ENCODE measurements around the gene EFCAB9. TPM values are rescaled to one million over a fixed set of nuclear protein-coding genes. Genes with fewer than 3 reads are reported as not detected.

Gene EFCAB9
- polyA plus RNA-seq, 3 donors = not detected

DNA sequence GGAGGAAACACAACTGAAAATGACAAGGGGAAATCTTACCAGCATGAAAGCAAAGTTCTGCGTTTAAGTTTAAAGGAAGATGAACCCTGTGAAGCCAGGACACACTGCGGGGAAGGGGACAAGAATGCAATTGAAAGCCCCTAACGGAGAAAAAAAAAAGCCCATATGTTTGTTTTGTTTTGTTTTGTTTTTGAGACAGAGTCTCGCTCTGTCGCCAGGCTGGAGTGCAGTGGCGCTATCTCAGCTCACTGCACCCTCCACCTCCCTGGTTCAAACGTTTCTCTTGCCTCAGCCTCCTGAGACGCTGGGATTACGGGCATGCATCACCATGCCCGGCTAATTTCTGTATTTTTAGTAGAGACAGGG, 8.9 kb upstream of the EFCAB9 start:
- Histone ChIP-seq H3K27me3 (ENCODE audit: control insufficient read depth in 2 of 2, insufficient read depth in 2 of 2, low read length in 2 of 2) (no peaks in the 10 kb centered on the region), H3K9ac (ENCODE audit: insufficient read depth, low read length, poor library complexity, severe bottlenecking) (peak overlapping the region; percentile 100), H4K20me1 (ENCODE audit: insufficient read depth, low read length) (peaks cover 82% of the 10 kb centered on the region), H3K4me3 (replicated peaks in 1 of 3; ENCODE audit: low read depth in 2 of 3, low read length in 3 of 3) (peak overlapping the region; percentile 84 to 97 (median 85)), H3K9me3 (replicated peaks in 1 of 2; ENCODE audit: control insufficient read depth in 1 of 2, insufficient read depth in 1 of 2, low read length in 2 of 2) (no peaks in the 10 kb centered on the region), H3K36me3 (replicated peaks in 1 of 2; ENCODE audit: control insufficient read depth in 1 of 2, insufficient read depth in 2 of 2, low read length in 2 of 2) (peaks cover 9 to 30% of the 10 kb centered on the region in 2 donors), H2AFZ (ENCODE audit: insufficient read depth, low read depth, low read length, poor library complexity, severe bottlenecking) (no peak overlapping the region), H3K79me2 (ENCODE audit: insufficient read depth, low read length) (peaks cover 78% of the 10 kb centered on the region), H3K4me1 (ENCODE audit: control insufficient read depth in 1 of 2, insufficient read depth in 2 of 2, low read length in 2 of 2) (peaks cover 54 to 70% of the 10 kb centered on the region in 2 donors), H3K27ac (ENCODE audit: low read depth in 1 of 2, low read length in 2 of 2) (peak overlapping the region; percentile 97), H3K4me2 (replicated peaks; ENCODE audit: extremely low read depth, low read length, poor library complexity, severe bottlenecking) (peak overlapping the region; percentile 80)
- no peak for DNase-seq
- intact Hi-C loops (cut with micrococcal nuclease) = loop anchor here (1.0 to 5.0 kb wide), 5 partner anchors 8 to 97 kb away; partner anchors contain the start of gene UBTD2 (in 2 of the 2)
- no peaks in the 10 kb centered on the region for H3K9me3 Mint-ChIP-seq
- WGBS (ENCODE audit: insufficient coverage) = 13% methylated on average over 3 of the region's 10 CpGs
- H3K27me3 Mint-ChIP-seq (ENCODE audit: low read depth in 3 of 3) = peaks cover 0 to 4% (median 1%) of the 10 kb centered on the region in 3 donors
- peaks cover 55% of the 10 kb centered on the region for H3K4me1 Mint-ChIP-seq
- H3K27ac Mint-ChIP-seq = peak overlapping the region; percentile 94 to 100 (median 99)
- peak overlapping the region; percentile 99 to 100 for H3K4me3 Mint-ChIP-seq
- peaks cover 38 to 58% of the 10 kb centered on the region in 2 donors for H3K36me3 Mint-ChIP-seq
- TF ChIP-seq CTCF (IDR thresholded peaks at IDR 0.05) = no peak

GRCh38 chr5:172186114-172186695, 7.8 kb upstream of the EFCAB9 start:
- Mint-ChIP-seq H3K9me3 (no peaks in the 10 kb centered on the region), H3K27me3 (ENCODE audit: low read depth in 3 of 3) (peaks cover 0 to 4% (median 1%) of the 10 kb centered on the region in 3 donors), H3K27ac (peak overlapping the region; percentile 94 to 100 (median 99)), H3K36me3 (peaks cover 32 to 51% of the 10 kb centered on the region in 2 donors), H3K4me3 (peak overlapping the region; percentile 99 to 100), H3K4me1 (peaks cover 44% of the 10 kb centered on the region)
- peak overlapping the region; percentile 80 for H3K4me2 ChIP-seq (replicated peaks; ENCODE audit: extremely low read depth, low read length, poor library complexity, severe bottlenecking)
- H3K4me1 ChIP-seq (ENCODE audit: control insufficient read depth in 1 of 2, insufficient read depth in 2 of 2, low read length in 2 of 2) = peaks cover 43 to 59% of the 10 kb centered on the region in 2 donors
- H4K20me1 ChIP-seq (ENCODE audit: insufficient read depth, low read length) = peaks cover 71% of the 10 kb centered on the region
- no peaks in the 10 kb centered on the region for H3K9me3 ChIP-seq (replicated peaks in 1 of 2; ENCODE audit: control insufficient read depth in 1 of 2, insufficient read depth in 1 of 2, low read length in 2 of 2)
- peak overlapping the region; percentile 84 to 97 (median 85) for H3K4me3 ChIP-seq (replicated peaks in 1 of 3; ENCODE audit: low read depth in 2 of 3, low read length in 3 of 3)
- H3K27ac ChIP-seq (ENCODE audit: low read depth in 1 of 2, low read length in 2 of 2) = peak overlapping the region; percentile 97
- H3K9ac ChIP-seq (ENCODE audit: insufficient read depth, low read length, poor library complexity, severe bottlenecking) = peak overlapping the region; percentile 100
- no peaks in the 10 kb centered on the region for H3K27me3 ChIP-seq (ENCODE audit: control insufficient read depth in 2 of 2, insufficient read depth in 2 of 2, low read length in 2 of 2)
- H3K36me3 ChIP-seq (replicated peaks in 1 of 2; ENCODE audit: control insufficient read depth in 1 of 2, insufficient read depth in 2 of 2, low read length in 2 of 2) = peaks cover 9 to 24% of the 10 kb centered on the region in 2 donors
- no peak for TF ChIP-seq CTCF (IDR thresholded peaks at IDR 0.05)
- intact Hi-C loops (cut with micrococcal nuclease) = loop anchor here (2.0 to 5.0 kb wide), 5 partner anchors 33 to 96 kb away; partner anchors contain the start of gene UBTD2 (in 2 of the 2)
- H3K79me2 ChIP-seq (ENCODE audit: insufficient read depth, low read length) = peaks cover 67% of the 10 kb centered on the region
- no peak for DNase-seq
- no peak overlapping the region for H2AFZ ChIP-seq (ENCODE audit: insufficient read depth, low read depth, low read length, poor library complexity, severe bottlenecking)
- 39% methylated on average over 11 of the region's 13 CpGs for WGBS (ENCODE audit: insufficient coverage)

Measured in CD14-positive monocyte (primary cell).